ENCODE results near the gene OSER1. TPM values are rescaled to one million over a fixed set of nuclear protein-coding genes. Genes with fewer than 3 reads are reported as not detected.

OSER1 gene
- total and polyA plus RNA-seq, 12 donors = 16.4 to 37.3 (median 31.0) TPM

- DNase-seq = no peak
Observed at GRCh38 chr20:44200371-44200770, 10.2 kb downstream of the OSER1 start.

GRCh38 chr20:44199877-44200276 is 10.7 kb downstream of the OSER1 start:
- TF ChIP-seq CTCF (IDR thresholded peaks at IDR 0.05) = no peak
- Histone ChIP-seq H3K27ac (peak overlapping the region in 1 of 10 donors; percentile 26), H3K9me3 (no peaks in the 10 kb centered on the region), H3K4me1 (peaks cover 0 to 40% (median 31%) of the 10 kb centered on the region in 9 donors), H3K36me3 (peaks cover 0 to 91% (median 42%) of the 10 kb centered on the region in 9 donors), H3K27me3 (no peaks in the 10 kb centered on the region), H3K4me3 (no peak overlapping the region)
- DNase-seq = no peak
- intact Hi-C loops (cut with DNase I) = no loop called here
- peak in 2 of 8 donors; percentile 11 to 51 for ATAC-seq
- 79 to 87% methylated on average over 4 of the region's 4 CpGs for WGBS, 2 donors

More at GRCh38 chr20:44200371-44200770, 10.2 kb downstream of the OSER1 start:
- H3K36me3 ChIP-seq = peaks cover 0 to 92% (median 44%) of the 10 kb centered on the region in 9 donors
- no peak for TF ChIP-seq CTCF (IDR thresholded peaks at IDR 0.05)
- WGBS, 2 donors = 68 to 78% methylated on average over 4 of the region's 4 CpGs
- intact Hi-C loops (cut with DNase I) = no loop called here
- H3K27ac ChIP-seq = peak overlapping the region in 2 of 10 donors; percentile 26 to 64
- no peak for ATAC-seq
- H3K4me1 ChIP-seq = peaks cover 0 to 45% (median 32%) of the 10 kb centered on the region in 9 donors
- H3K4me3 ChIP-seq = no peak overlapping the region
- H3K9me3 ChIP-seq = no peaks in the 10 kb centered on the region
- H3K27me3 ChIP-seq = no peaks in the 10 kb centered on the region

GRCh38 chr20:44198872-44199271 is 11.7 kb downstream of the OSER1 start:
- peaks cover 0 to 86% (median 36%) of the 10 kb centered on the region in 9 donors for H3K36me3 ChIP-seq
- WGBS, 2 donors = 90 to 92% methylated on average over 4 of the region's 4 CpGs
- DNase-seq (no peak), ATAC-seq (no peak)
- intact Hi-C loops (cut with DNase I) = no loop called here
- H3K27ac ChIP-seq = no peak overlapping the region
- peaks cover 0 to 30% (median 21%) of the 10 kb centered on the region in 9 donors for H3K4me1 ChIP-seq
- H3K9me3 ChIP-seq = no peaks in the 10 kb centered on the region
- no peak overlapping the region for H3K4me3 ChIP-seq
- H3K27me3 ChIP-seq = no peaks in the 10 kb centered on the region
- TF ChIP-seq CTCF (IDR thresholded peaks at IDR 0.05) = no peak

- Histone ChIP-seq H3K36me3 (peaks cover 0 to 66% (median 36%) of the 10 kb centered on the region in 9 donors), H3K4me3 (no peak overlapping the region), H3K27ac (no peak overlapping the region), H3K4me1 (peaks cover 0 to 15% (median 6%) of the 10 kb centered on the region in 9 donors), H3K9me3 (no peaks in the 10 kb centered on the region), H3K27me3 (no peaks in the 10 kb centered on the region)
- intact Hi-C loops (cut with DNase I) = no loop called here
- no peak for TF ChIP-seq CTCF (IDR thresholded peaks at IDR 0.05)
- 75 to 76% methylated on average over 3 of the region's 3 CpGs for WGBS, 2 donors
- no peak for ATAC-seq
- no peak for DNase-seq
Observed at GRCh38 chr20:44196271-44196670, 14.3 kb downstream of the OSER1 start.
